ENCODE measurements around the gene DEFB131B.
"Not testable (repeated sequence)": the region's sequence is repeated elsewhere in the genome, so short reads cannot be mapped to it uniquely, and the experiment has no call there.

DEFB131B gene, protein sequence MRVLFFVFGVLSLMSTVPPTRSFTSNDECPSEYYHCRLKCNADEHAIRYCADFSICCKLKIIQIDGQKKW

DNA sequence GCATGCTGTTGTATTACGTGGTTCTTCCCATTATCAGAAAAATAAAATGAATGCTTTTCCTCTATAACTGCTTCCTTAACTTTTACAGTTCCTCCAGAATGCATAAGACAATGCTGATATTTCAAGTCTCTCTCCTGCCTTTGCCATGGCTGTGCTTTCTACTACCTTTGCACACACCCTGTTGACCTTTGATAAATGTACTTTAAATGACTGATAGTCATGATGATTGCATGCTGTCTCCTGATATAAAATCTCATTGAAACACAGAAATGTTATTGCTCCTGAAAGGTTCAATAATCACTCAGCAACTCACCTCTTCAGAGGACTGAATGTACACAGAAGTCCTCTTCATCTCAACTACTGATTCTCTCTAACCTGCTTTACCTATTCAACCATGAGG lies at the start of gene DEFB131B:
Gene DEFB131B, plus strand, starts transcription at position 395 of the 400 bp plus-strand sequence. Its CDS starts 0 bp downstream, at position 395.
- not testable (repeated sequence) for DNase-seq

DNA sequence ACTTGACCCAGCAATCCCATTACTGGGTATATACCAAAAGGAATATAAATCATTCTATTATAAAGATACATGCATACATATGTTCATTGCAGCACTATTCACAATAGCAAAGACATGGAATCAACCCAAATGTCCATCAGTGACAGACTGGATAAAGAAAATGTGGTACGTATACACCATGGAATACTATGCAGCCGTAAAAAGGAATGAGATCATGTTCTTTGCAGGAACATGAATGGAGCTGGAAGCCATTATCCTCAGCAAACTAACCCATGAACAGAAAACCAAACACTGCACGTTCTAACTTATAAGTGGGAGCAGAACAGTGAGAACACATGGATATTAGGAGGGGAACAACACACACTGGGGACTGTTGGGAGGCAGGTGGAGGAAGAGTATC lies 49.0 kb upstream of the DEFB131B start:
- DNase-seq = not testable (repeated sequence)

DNA sequence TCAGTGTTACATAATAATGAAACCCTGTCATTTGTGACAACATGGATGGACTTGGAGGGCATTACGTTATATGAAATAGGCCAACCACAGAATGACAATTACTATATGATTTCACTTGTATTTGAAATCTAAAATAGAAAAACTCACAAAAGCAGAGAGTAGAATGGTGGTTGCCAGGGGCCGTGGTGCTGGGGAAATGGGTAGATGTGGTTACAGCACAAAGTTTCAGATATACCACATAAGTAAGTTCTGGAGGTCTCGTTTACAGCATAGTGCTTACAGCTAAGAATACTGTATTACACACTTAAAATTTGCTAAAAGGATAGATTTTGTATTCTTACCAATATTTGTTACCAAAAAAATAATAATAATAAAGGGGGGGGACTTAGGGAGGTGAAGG lies 48.6 kb upstream of the DEFB131B start:
- DNase-seq = not testable (repeated sequence)

DNA sequence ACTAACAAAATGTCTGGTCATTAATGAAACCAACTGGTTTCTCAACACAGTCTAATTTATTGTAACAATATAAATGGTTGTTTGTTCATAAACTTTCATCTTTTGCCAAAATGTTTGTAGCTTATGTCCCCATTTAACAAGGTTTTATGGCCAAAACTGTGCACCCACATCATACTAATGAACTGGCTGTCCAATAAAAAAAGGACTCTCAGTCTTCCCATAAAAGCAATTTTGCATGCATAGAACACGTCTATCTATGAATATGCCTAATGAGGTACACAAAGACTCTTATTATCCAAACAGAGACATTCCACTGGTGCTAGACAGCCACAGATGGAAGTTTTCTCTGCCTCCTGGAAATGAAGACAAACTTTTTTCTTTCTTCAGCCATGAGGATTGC lies 45.4 kb upstream of the DEFB131B start, which contains the start of gene DEFB108B:
Gene DEFB108B, plus strand, starts transcription at position 390 of the 400 bp plus-strand sequence. Its CDS starts 0 bp downstream, at position 390.
- not testable (repeated sequence) for DNase-seq

DNA sequence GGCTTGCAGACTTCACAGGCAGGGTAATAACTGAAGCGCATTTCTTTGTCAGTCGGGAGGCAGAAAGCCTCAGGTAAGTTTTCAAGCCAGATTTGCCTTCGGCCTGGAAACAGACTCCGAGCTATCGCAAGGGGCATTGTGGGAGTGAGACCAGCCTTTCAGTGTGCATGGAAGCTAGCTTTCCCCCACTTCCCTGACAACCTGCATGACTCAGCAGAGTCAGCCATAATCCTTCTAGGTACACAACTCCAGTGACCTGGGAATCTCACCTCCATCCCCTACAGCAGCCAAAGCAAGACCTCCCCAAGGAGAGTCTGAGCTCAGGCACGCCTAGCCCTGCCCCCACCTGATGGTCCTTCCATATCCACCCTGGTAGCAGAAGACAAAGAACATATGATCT lies 35.5 kb upstream of the DEFB131B start:
- not testable (repeated sequence) for DNase-seq

DNA sequence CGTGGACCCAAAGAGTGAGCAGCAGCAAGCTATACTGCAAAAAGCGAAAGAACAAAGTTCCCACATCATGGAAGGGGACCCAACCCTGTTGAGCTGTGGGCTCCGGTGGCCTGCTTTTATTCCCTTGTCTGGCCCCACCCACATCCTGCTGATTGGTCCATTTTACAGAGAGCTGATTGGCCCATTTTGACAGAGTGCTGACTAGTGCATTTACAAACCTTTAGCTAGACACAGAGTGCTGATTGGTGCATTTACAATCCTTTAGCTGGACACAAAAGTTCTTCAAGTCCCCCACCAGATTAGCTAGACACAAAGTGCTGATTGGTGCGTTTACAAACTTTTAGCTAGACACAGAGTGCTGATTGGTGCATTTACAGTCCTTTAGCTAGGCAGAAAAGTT lies 34.9 kb upstream of the DEFB131B start:
- not testable (repeated sequence) for DNase-seq

DNA sequence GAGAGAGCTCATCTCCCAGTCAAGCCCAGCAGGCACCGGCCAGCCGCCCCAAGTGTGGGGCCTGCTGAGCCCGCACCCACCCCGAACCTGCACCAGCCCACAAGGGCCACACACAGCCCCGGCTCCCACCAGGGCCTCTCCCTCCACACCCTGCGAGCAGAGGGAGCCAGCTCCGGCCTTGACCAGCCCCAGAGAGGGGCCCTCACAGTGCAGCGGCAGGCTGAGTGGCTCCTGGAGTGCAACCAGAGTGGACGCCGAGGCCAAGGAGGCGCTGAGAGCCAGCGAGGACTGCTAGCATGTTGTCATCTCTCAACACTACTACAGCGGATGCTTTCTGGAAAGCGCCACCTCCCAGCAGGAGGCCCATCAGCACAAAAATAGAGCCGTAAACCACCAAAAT lies 34.4 kb upstream of the DEFB131B start:
- DNase-seq = no peak

DNA sequence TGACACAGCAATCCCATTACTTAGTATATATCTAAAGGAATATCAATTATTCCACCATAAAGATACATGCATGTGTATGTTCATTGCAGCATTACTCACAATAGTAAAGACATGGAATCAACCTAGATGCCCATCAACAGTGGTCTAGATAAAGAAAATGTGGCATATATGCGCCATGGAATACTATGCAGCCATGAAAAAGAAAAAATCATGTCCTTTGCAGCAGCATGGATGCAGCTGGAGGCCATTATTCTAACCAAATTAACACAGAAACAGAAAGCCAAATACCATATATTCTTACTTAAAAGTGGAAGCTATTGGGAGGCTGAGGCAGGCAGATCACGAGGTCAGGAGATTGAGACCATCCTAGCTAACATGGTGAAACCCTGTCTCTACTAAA lies 24.4 kb upstream of the DEFB131B start:
- not testable (repeated sequence) for DNase-seq

DNA sequence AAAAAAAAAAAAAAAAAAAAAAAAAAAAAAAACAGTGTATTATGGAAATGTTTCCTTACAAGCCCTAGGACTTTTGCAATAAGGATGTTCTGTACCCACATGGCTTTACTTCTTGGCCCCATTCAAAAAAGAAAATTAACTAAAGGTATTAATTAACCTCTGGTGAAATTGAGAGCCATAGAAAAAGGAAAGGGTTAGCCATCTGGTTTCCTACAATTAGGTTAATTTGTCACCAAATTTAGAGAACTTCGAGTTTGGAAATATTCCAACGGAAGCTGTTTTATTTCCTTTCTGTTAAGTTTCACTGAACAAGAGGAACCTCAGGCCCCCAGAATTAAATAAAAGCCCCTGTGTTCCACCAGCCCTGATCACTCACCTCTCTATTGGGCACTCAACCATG lies 22.4 kb upstream of the DEFB131B start:
- not testable (repeated sequence) for DNase-seq

DNA sequence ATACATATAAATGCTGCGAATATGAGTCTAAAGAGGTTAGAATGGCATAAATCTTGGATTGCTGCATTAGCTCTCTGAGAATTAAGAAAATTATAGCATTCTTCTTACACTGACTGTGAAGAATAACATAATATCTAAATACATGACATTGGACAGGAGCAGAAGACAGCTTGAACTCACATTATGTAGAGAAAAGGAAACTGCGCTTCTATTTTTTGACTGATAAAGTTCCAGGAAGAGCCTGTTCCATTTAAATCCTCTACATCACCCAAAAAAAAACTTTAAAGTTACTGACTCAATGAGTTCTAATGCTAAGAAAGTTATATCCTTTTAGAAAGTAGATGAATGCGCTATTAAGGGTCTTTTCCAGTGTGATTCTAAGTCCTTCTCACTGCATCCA lies 17.4 kb upstream of the DEFB131B start:
- DNase-seq = not testable (repeated sequence)

DNA sequence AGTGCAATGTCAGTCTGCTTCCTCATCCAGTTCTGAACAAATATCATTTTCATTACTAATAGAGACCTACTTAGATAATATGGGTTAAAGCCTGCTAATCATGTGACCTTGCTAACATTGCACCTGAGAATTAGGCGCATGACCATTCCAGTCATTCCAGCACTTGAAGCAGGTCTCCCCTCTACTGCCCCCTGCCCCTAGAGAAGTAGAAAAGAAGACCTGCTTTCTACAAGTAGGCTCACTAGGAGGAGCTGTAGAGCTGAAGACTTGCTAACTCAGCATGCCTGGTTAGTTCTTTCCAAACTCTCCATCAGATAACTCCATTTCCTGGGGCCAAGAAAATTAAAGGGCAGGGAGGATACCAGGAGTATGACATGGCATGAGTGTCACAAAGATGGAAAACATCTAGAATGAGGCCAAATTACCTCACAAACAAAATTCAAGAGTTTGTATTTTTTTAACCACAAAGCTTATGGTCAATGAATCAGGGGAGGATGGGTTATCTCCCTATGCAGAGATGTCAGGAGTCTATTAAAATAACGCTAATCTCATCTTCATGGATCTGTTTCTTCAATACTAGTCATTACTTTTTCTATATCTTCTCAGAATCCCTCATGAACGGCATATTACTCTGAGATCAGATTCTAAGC lies 14.2 kb upstream of the DEFB131B start:
- DNase-seq = not testable (repeated sequence)

DNA sequence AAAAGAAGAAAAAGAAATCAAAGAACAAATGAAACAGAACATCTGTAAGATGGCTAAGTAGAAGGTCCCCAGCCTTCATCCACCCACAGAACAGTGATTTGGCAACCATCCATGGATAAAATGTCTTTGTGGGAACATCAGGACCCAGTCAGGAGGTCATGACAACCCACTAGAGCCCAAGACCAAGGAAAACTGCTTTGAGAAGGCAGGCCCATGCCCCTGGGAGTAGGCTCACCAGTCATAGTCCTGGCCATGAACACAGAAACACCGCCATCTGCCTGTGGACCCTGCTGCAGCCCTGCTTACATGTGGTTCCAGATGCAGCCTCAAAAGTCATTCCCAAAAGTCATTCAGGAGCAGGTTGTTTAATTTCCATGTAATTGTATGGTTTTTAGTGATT lies 11.0 kb upstream of the DEFB131B start:
- not testable (repeated sequence) for DNase-seq

DNA sequence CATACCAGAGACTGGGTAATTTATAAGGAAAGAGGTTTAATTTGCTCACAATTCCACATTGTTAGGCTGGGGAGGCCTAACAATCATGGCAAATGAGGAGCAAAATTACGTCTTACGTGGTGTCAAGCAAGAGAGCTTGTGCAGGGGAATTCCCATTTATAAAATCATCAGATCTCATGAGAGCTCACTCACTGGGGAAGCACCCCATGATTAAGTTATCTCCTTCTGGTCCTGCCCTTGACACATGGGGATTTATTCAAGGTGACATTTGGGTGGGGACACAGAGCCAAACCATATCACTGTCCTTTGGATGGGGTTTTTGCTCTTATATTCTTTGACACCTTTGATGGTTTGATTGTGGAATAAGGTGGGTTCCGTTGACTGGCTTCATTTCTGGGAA lies 8.3 kb upstream of the DEFB131B start:
- DNase-seq = not testable (repeated sequence)

DNA sequence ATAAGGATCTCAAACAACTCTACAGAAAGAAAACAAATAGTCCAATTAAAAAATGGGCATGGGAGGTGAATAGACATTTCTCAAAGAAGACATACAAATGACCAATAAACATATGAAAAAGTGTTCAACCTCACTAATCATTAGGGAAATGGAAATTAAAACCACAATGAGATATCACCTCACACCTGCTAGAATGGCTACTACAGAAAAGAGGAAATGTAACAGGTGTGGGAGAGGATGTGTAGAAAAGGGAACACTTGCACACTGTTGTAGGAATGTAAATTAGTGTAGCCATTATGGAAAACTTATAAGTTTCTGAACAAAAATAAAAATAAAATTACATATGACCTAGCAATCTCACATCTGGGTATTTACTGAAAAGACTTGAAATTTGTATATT lies 7.6 kb upstream of the DEFB131B start:
- DNase-seq = not testable (repeated sequence)

DNA sequence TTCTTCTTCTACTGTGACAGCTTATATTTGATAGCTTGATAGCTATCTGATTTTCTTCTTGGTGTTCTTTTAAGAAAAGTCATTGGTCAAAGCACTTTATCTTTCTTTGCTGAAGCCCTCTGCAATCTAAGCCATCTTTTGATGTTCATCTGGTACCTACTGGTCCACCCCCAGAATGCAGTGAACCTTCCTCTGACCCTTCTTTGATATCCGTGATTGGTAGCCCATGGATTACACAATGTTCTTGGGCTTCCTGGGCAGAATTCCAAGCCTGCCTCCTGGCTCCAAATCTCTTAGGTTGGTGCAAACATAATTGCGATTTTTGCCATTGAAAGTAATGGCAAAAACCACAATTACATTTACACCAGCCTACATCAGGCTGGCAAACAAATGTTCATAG lies 2.0 kb upstream of the DEFB131B start:
- not testable (repeated sequence) for DNase-seq

DNA sequence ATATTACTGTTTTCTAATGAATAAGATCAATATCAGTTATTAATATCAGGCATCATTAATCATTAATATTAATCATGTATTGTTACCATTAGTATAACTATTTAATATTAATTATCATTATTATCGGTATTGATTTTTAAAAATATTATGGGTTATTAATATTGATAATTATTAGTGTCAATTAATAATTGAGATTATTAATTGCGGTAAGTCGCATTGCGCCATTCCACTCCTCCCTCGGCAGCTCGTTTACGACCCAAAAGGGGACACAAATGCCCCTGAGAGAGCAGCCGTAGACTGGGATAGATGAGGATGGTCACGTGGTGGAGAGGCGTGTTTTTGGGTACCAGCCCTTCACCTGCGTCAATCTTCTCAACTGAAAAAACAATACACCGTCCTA lies 7.6 kb downstream of the DEFB131B start:
- not testable (repeated sequence) for DNase-seq

DNA sequence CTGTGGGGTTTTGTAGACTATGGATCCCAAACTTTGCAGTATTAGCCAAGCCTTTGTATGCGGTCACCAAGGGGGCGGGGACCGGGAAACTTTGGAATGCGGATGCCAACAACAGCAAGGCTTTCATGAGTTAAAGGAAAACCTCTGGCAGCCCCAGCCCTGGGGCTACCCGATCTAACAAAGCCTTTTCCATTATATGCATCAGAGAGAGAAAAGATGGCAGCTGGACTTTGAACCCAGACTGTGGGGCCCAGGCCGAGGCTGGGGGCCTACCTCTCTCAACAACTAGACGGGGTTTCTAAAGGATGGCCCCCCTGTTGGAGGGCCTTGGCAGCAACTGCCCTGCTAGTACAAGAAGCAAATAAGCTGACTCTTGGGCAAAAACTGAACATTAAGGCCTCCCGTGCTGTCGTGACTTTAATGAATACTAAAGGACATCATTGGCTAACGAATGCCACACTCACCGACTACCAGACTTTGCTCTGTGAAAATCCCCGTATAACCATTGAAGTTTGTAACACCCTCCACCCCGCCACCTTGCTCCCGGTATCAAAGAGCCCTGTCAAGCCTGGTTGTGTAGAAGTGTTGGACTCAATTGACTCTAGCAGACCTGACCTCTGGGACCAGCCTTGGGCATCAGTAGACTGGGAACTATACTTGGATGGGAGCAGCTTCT lies 10.2 kb downstream of the DEFB131B start:
- DNase-seq = not testable (repeated sequence)

DNA sequence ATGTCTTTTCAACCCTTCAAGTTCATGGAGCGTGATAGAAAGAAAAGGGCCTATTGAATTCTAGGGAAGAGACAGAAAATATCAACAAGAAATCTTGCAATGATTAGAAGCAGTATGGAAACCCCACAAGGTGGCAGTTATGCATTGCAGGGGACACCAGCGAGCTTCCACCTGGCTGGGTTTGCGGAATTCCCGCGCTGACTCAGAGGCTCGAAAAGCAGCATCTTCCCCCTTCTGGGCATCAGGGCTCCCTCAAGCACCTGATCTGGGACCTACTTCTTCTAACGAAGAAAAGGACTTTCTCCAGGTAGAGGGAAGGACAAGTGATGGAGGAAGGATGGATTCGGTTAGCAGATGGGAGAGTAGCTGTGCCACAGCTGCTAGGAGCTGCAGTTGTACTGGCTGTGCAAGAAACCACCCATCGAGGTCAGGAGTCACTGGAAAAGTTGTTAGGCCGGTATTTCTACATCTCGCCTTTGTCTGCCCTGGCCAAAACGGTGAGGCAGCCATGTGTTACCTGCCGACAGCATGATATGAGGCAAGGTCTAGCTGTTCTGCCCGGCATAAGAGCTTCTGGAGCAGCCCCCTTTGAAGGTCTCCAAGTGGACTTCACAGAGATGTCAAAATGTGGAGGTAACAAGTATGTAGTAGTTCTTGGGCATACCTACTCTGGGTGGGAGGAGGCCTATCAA lies 11.1 kb downstream of the DEFB131B start:
- DNase-seq = not testable (repeated sequence)

DNA sequence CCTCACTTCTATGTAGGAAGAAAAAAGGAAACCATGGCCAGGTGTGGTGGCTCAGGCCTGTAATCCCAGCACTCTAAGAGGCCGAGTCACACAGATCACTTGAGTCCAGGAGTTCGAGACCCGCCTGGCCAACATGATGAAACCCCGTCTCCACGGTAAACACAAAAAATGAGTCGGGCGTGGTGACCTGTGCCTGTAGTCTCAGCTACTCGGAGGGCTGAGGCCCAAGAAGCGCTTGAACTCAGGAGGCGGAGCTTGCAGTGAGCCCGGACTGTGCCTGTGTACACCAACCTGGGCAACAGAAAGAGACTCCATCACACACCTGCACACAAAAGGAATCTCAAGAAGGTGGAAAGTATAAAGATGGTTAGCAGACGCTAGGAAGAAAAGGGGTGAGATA lies 17.7 kb downstream of the DEFB131B start:
- DNase-seq = no peak

DNA sequence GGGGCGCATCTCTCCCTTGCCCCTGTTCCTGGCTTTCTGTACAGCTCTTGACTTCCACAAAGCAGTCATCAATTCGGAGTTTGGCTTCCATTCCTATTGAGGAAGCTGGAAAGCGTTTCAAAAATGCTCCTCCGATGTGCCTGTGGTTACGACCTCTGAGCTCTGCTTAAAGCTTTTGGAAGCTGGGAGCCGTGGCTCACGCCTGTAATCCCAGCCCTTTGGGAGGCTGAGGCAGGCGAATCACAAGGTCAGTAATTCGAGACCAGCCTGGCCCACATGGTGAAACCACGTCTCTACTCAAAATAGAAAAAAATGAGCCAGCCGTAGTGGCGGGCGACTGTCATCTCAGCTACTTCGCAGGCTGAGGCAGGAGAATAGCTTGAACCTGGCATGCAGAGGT lies 22.9 kb downstream of the DEFB131B start:
- not testable (repeated sequence) for DNase-seq

DNA sequence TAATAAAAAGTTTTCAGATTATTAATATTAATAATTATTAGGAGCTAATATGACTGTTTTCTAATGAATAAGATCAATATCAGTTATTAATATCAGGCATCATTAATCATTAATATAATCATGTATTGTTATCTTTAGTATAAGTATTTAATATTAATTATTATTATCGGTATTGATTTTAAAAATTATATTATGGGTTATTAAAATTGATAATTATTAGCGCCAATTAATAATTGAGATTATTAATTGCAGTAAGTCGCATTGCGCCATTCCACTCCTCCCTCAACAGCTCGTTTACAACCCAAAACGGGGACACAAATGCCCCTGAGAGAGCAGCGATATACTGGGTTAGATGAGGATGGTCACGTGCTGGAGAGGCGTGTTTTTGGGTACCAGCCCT lies 30.0 kb downstream of the DEFB131B start:
- no peak for DNase-seq

DNA sequence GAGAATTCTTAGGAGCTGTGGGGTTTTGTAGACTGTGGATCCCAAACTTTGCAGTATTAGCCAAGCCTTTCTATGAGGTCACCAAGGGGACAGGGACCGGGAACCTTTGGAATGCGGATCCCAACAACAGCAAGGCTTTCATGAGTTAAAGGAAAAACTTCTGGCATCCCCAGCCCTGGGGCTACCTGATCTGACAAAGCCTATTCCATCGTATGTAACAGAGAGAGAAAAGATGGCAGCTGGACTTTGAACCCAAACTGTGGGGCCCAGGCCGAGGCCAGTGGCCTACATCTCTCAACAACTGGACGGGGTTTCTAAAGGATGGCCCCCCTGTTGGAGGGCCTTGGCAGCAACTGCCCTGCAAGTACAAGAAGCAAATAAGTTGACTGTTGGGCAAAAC lies 32.5 kb downstream of the DEFB131B start:
- DNase-seq = not testable (repeated sequence)

DNA sequence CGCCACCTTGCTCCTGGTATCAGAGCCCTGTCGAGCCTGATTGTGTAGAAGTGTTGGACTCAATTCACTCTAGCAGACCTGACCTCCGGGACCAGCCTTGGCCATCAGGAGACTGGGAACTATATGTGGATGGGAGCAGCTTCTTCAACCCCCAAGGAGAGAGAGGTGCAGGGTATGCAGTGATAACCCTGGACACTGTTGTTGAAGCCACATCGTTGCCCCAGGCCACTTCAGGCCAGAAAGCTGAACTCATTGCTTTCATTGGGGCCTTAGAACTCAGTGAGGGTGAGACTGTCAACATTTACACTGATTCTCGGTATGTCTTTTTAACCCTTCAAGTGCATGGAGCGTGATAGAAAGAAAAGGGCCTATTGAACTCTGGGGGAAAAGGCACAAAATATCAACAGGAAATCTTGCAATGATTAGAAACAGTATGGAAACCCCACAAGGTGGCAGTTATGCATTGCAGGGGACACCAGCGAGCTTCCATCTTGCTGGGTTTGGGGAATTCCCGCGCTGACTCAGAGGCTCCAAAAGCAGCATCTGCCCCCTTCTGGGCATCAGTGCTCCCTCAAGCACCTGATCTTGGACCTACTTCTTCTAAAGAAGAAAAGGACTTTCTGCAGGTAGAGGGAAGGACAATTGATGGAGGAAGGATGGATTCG lies 33.2 kb downstream of the DEFB131B start:
- not testable (repeated sequence) for DNase-seq

Measured in NCI-H524 treated with DMSO at 0.1 percent for 48 hours (cell line).